Measurements from ENCODE around the gene NPIPB4.
"Not testable (repeated sequence)": the region's sequence is repeated elsewhere in the genome, so short reads cannot be mapped to it uniquely, and the experiment has no call there.

Gene NPIPB4

DNA sequence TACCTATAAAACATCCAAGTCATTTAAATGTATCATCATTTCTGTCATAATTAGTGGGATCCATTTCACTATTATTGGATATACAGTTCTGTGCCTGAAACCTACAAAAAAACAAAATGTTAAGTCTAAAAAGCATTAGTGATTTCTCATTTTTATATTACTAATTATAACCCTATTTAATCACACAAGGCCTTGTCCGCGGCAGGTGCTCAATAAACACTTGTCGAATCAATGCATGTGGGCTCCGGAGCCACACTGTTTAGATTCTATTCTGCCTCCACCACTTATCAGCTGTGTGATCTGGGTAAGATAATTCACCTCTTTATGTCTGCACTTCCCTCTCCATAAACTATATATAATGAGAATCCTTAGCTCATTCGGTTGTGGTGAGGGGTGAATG lies at the start of gene NPIPB4:
Gene NPIPB4 (minus strand): TSS at position 101 of the 400 bp plus-strand sequence. CDS start 378 bp downstream, outside the sequence.
- DNase-seq = not testable (repeated sequence)

DNA sequence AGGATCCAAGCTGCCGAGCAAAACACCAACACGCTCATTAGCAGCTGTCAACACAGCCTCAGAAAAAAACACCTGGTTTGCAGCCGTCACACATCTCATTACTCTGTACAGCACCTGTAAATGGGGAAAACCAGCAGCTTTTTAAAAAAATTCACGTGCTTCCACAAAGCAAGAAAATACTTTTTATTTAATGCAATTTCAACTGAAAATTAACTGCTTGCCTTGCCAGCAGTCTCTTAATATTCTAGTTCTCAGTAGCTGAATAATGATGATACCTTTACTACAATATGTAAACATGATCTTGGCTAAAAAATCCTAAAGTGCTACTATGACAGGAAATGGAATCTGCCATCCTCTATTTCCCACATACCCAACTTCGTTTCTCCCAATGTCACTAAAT lies 41.4 kb upstream of the NPIPB4 start:
- not testable (repeated sequence) for DNase-seq

- not testable (repeated sequence) for DNase-seq
Measured at GRCh38 chr16:21881988-21882387, 24.4 kb upstream of the NPIPB4 start.

GRCh38 chr16:21837186-21837585 lies 20.4 kb downstream of the NPIPB4 start:
- DNase-seq = not testable (repeated sequence)

DNA sequence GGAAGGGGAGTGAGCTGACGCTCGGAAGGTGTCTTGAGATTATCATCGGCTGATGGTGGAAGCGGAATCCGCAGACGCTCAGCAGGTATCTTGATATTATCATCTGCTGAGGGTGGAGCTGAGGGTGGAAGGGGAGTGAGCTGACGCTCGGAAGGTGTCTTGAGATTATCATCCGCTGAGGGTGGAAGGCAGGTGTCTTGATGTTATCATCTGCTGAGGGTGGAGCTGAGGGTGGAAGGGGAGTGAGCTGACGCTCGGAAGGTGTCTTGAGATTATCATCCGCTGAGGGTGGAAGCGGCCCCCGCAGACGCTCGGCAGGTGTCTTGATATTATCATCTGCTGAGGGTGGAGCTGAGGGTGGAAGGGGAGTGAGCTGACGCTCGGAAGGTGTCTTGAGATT lies 21.2 kb downstream of the NPIPB4 start:
- not testable (repeated sequence) for DNase-seq

DNA sequence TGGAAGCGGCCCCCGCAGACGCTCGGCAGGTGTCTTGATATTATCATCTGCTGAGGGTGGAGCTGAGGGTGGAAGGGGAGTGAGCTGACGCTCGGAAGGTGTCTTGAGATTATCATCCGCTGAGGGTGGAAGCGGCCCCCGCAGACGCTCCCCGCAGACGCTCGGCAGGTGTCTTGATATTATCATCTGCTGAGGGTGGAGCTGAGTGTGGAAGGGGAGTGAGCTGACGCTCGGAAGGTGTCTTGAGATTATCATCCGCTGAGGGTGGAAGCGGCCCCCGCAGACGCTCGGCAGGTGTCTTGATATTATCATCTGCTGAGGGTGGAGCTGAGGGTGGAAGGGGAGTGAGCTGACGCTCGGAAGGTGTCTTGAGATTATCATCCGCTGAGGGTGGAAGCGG lies 21.8 kb downstream of the NPIPB4 start:
- not testable (repeated sequence) for DNase-seq

DNA sequence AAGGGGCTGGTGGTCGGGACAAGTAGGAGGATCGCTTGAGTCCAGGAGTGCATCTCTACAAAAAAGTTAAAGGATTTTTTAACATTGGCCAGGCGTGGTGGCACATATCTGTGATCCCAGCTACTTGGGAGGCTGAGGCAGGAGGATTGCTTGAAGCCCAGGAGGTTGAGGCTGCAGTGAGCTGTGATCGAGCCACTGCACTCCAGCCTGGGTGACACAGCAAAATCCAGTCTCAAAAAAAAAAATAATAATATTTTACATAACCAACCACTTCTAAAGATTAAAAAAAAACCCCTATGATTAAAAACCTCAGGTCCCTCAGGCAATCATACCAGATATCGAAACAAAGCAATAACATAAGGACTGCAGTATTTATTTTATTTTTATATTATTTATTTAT lies 23.3 kb downstream of the NPIPB4 start:
- DNase-seq = not testable (repeated sequence)

DNA sequence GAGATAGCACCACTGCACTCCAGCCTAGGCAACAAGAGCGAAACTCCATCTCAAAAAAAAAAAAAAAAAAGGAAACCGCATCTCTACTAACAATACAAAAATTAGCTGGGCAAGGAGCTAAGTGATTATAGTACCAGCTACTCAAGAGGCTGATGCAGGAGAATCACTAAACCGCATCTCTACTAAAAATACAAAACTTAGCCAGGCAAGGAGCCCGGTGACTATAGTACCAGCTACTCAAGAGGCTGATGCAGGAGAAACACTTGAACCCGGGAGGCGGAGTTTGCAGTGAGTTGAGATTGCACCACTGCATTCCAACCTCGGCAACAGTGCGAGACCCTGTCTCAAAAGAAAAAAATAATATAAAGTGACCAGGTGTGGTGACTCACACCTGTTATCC lies 27.6 kb downstream of the NPIPB4 start:
- not testable (repeated sequence) for DNase-seq

- DNase-seq = not testable (repeated sequence)
Measured at GRCh38 chr16:21826067-21826706, 31.4 kb downstream of the NPIPB4 start.

GRCh38 chr16:21825526-21825925 lies 32.0 kb downstream of the NPIPB4 start:
- not testable (repeated sequence) for DNase-seq

DNA sequence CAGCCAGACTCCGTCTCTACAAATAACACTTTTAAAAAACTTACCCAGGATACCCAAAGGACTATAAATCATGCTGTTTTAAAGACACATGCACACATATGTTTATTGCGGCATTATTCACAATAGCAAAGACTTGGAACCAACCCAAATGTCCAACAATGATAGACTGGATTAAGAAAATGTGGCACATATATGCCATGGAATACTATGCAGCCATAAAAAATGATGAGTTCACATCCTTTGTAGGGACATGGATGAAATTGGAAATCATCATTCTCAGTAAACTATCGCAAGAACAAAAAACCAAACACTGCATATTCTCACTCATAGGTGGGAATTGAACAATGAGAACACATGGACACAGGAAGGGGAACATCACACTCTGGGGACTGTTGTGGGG lies 34.3 kb downstream of the NPIPB4 start:
- DNase-seq = not testable (repeated sequence)

DNA sequence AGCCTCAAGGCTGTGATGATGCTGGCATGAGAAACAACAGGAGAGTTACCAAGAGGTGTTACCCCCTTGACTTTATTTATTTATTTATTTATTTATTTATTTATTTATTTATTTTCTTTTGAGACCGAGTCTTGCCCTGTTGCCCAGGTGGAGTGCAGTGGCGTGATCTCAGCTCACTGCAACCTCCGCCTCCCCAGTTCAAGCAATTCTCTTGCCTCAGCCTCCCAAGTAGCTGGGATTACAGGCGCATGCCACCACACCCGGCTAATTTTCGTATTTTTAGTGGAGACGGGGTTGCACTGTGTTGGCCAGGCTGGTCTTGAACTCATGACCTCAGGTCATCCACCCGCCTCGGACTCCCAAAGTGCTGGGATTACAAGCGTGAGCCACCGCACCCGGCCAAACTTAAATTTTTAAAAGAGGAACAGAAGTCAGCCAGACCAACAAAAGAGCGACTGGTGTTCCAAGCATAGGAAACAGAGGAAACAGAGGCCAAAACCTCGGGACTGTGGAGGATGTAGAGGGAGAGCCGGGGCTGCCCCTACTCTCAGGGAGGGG lies 36.6 kb downstream of the NPIPB4 start:
- not testable (repeated sequence) for DNase-seq

- not testable (repeated sequence) for DNase-seq
Measured at GRCh38 chr16:21820028-21820907, 37.3 kb downstream of the NPIPB4 start.

DNA sequence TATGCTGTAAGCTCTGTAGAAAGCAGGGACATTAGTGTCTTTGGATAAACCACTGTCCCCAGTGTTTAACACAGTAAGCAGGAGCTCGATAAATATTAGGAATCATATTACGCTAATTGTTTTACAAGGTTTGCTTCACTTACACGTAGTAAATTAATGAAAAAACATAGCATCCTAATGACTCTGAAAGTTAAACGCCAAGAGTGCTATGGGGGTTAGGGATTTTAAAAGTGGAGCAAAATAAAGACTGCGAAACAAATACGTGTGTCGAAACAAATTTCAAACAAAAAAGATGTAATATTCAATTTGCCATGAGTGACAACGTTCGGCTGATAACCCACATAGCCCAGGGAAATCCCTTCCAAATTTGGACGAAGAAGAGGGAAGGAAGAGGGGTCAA lies 37.9 kb downstream of the NPIPB4 start:
- not testable (repeated sequence) for DNase-seq

DNA sequence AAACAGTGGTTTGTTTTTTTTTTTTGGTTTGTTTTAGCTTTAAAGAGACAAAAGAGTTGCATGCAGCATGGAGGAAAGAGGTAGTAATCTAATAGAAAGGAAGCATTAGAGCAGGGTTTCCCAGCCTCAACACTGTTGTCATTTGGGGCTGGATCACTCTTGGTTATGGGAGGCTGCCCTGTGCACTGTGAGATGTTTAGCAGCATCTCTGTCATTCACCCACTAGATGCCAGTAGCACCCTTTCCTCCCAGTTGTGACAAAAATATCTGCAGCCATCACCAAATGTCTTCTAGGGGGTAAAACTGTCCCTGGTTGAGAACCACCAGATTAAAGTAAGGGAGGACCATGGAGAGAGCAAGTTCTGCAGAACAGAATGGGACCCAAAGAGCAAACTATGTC lies 40.5 kb downstream of the NPIPB4 start:
- DNase-seq = not testable (repeated sequence)

- DNase-seq = not testable (repeated sequence)
Measured at GRCh38 chr16:21815694-21816093, 41.9 kb downstream of the NPIPB4 start.

DNA sequence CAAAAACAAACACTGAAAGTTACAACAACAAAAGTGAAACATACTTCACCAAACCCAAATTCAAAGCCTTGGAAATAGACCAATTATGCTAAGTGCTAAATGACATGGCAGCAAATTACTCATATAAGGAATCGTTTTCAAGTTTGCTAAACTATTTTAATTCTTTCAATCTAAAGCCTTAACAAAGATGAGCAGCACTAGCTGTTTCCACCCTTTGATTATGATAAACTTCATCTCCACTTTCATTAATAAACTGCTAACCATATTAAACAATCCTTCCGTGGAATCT lies 55.2 kb downstream of the NPIPB4 start:
- not testable (repeated sequence) for DNase-seq

DNA sequence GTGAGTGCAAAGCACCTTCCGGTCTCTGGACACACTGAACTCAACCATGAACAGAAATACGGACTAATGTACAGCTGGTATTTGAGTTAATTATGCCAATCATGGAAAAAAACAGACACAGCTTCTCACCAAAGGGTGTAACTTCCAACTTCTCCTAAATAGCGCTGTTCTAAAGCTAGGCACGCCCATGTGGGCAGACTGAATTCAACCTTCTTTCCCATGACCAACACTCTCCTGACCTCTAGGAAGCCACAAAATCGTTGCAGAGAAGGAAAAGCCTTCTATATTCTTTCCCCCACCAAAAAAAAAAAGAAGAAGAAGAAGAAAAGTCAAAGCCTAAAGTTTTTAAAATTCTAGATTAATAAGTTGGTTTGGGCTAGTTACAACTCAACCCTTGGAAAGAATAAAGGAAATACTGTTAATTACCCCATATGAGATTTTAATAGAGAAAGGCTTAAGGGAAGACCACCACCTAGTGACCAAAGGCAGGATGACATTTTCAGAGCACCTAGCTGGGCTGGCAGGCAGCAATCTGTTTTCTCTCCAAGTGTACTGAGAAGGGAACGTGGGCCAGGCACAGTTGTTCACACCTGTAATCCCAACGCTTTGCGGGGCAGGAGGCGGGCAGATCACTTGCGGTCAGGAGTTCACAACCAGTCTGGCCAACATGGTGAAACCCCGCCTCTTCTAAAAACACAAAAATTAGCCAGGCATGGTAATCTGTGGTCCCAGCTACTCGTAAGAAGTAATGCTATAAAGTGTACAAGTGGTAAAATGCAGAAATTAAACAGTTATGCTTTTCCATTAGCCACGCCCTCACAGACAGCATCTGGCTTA lies 55.8 kb downstream of the NPIPB4 start:
- not testable (repeated sequence) for DNase-seq

GRCh38 chr16:21798601-21799000 lies 59.0 kb downstream of the NPIPB4 start:
- DNase-seq = not testable (repeated sequence)

- DNase-seq = not testable (repeated sequence)
Measured at GRCh38 chr16:21793310-21793709, 64.2 kb downstream of the NPIPB4 start.

DNA sequence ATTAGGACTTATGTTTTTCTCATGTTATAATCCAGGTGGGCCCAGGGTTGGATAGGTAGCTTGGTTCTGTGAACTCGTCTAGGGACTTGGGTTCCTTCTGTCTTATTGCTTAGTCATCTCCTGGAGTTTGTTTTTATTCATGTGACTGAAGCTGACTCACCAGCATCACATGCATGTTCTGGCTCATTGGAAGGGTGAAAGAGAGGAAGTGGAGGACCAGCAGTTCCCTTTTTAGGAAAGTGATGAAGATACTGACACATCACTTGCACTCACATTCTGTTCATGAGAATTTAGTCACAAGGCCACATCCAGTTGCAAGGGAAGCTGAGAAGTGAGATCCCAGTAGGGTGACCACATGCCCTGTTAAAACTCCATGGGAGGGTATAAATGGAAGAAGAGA lies 67.0 kb downstream of the NPIPB4 start:
- not testable (repeated sequence) for DNase-seq

All from cortex of kidney (tissue), 1 donor.